Muscle layer of duodenum (tissue), 2 donors: ENCODE data around the gene IGSF21.

Source experiments
- H3K27ac ChIP-seq: one replicate; pipeline ENCODE4 v1.7.0; 2013; ENCODE audit warnings: mild to moderate bottlenecking, low read length
- H3K27me3 ChIP-seq: one replicate; pipeline ENCODE4 v1.7.0; 2013; ENCODE audit warnings: low read depth, mild to moderate bottlenecking, control low read depth, low read length
- H3K36me3 ChIP-seq, 2 donors: one replicate each; pipeline ENCODE4 v1.7.0; 2013; ENCODE audit warnings: low read length in 2 of 2, control low read depth in 1 of 2, mild to moderate bottlenecking in 1 of 2; ENCODE audit not compliant: insufficient read depth in 2 of 2, control insufficient read depth in 1 of 2
- H3K4me1 ChIP-seq, 2 donors: one replicate each; pipeline ENCODE4 v1.7.0; 2013; ENCODE audit warnings: low read length in 2 of 2, mild to moderate bottlenecking in 2 of 2, control low read depth in 1 of 2, moderate library complexity in 1 of 2; ENCODE audit not compliant: insufficient read depth in 2 of 2, control insufficient read depth in 1 of 2
- H3K4me3 ChIP-seq, 2 donors: one replicate each; pipeline ENCODE4 v1.7.0; 2013; ENCODE audit warnings: low read length in 2 of 2, low read depth in 1 of 2, mild to moderate bottlenecking in 1 of 2
- H3K9me3 ChIP-seq, 2 donors: one replicate each; pipeline ENCODE4 v1.7.0; 2013; ENCODE audit warnings: low read length in 2 of 2, control low read depth in 1 of 2, mild to moderate bottlenecking in 1 of 2; ENCODE audit not compliant: control insufficient read depth in 1 of 2
- donor health status: healthy.

The IGSF21 gene

DNA sequence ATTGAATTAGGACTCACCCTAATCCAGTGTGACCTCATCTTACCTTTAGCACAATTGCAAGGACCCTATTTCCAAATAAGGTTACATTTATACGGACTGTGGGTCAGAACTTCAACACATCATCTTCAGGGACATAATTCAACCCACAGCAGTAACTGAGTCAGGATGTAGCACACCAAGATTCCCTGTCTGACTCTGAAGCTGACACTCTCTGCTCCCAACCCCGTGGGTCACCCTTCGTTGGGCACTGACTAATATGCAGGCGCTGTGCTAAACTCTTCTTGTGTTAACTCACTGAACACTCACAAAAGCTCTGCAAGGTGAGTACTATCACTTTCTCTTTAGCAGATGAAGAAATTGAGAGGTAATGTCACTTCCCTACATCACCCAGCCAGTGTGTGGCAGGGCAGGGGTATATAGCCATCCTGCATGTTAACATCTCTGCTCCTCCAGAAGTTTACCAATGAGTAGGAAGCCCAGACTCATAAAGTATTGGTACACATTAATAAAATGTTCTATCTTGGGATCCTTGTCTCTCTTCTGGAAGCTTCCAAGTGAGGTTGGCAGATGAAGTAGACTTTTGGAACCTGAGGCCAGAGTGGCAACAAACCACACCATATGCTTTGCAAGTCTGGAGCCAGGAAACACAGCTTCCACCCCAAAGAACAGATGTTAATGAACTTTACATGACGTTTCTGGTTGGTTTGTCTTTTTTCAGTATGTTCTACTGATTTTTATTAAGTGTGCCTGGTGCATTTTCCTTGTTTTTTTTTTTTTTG lies 233.9 kb downstream of the IGSF21 start:
- no peaks in the 10 kb centered on the region for H3K36me3 ChIP-seq
- no peaks in the 10 kb centered on the region for H3K4me1 ChIP-seq
- H3K27ac ChIP-seq = no peak overlapping the region
- H3K9me3 ChIP-seq = no peaks in the 10 kb centered on the region
- no peak overlapping the region for H3K4me3 ChIP-seq
- H3K27me3 ChIP-seq = no peaks in the 10 kb centered on the region

DNA sequence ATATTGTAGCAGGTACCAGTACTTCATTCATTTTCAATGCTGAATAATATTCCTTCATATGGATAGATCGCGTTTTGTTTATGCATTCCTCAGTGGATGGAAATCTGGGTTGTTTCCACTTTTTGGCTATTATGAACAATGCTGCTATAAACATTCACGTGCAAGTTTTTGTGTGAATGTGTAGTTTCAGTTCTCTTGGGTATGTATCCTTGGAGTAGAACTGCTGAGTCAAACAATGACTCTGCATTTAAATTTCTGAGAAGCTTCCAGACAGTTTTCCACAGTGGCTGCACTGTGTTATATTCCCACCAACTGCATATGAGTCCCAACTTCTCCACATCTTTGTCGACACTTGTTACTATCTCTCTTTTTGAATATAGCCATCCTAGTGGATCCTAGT lies 235.1 kb downstream of the IGSF21 start:
- H3K27me3 ChIP-seq = no peaks in the 10 kb centered on the region
- no peak overlapping the region for H3K27ac ChIP-seq
- no peak overlapping the region for H3K4me3 ChIP-seq
- no peaks in the 10 kb centered on the region for H3K4me1 ChIP-seq
- H3K9me3 ChIP-seq = no peaks in the 10 kb centered on the region
- H3K36me3 ChIP-seq = no peaks in the 10 kb centered on the region

DNA sequence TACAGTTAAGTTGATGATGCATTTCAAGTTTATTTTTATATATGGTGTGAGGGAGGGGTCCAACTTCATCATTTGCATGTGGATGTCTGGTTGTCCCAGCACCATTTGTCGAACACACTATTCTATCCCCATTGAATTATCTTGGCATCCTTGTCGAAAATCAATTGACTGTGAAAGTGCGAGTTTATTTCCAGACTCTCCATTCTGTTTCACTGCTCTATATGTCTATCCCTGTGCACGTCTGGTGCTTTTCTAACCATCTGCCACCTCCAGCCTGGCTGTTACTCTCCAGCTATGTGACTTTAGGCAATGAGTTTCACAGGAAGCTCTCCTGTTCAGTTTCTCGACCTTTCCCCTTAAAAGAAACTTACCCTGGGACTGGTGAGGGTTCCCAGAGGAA lies 236.0 kb downstream of the IGSF21 start:
- Histone ChIP-seq H3K9me3 (no peaks in the 10 kb centered on the region), H3K27me3 (no peaks in the 10 kb centered on the region), H3K36me3 (no peaks in the 10 kb centered on the region), H3K4me1 (no peaks in the 10 kb centered on the region), H3K27ac (no peak overlapping the region), H3K4me3 (no peak overlapping the region)

- no peaks in the 10 kb centered on the region for H3K9me3 ChIP-seq
- H3K36me3 ChIP-seq = no peaks in the 10 kb centered on the region
- no peaks in the 10 kb centered on the region for H3K4me1 ChIP-seq
- no peaks in the 10 kb centered on the region for H3K27me3 ChIP-seq
- H3K27ac ChIP-seq = no peak overlapping the region
- no peak overlapping the region for H3K4me3 ChIP-seq
Measured at GRCh38 chr1:18344755-18345154, 237.2 kb downstream of the IGSF21 start.

DNA sequence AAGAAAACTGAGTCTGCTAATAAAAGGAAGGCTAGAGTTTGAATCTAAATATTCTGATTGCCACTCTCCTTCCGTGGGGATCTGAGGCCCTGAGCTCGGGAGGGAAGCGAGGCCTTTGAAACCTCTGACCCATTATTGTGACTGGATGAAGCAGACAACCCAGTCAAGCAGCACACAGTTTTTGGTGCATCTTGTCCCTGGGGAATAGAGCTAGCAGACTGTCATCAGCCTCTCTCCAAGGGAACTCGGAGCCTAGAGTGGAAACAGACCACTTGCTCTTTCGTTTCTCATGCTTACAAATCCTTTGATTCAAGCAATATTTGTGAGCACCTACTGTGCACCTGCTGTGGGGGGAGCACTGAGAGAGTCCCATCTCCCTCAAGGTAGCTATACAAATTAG lies 240.0 kb downstream of the IGSF21 start:
- Histone ChIP-seq H3K4me3 (no peak overlapping the region), H3K27me3 (no peaks in the 10 kb centered on the region), H3K9me3 (no peaks in the 10 kb centered on the region), H3K4me1 (no peaks in the 10 kb centered on the region), H3K27ac (no peak overlapping the region), H3K36me3 (no peaks in the 10 kb centered on the region)

DNA sequence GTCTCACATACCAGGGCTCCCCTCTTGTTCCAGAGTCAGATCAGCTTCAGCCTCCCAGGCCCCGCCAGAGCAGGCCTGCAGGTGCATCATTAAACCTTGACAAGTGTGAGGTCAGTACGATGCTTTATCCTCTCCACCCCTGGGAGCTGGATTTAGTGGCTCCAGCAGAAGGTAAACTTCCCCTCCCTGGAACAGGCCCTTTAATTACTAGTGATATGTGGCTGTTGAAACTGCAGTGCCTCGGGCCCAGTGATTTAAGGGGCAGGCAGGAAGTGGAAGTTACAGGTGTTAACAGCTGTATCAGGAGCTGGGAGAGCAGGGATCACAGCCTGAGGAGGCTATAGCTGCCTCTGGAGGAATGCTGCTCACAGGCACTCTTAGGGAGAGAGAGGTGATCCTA lies 240.8 kb downstream of the IGSF21 start:
- H3K36me3 ChIP-seq = no peaks in the 10 kb centered on the region
- no peaks in the 10 kb centered on the region for H3K27me3 ChIP-seq
- no peak overlapping the region for H3K4me3 ChIP-seq
- no peak overlapping the region for H3K27ac ChIP-seq
- H3K9me3 ChIP-seq = no peaks in the 10 kb centered on the region
- H3K4me1 ChIP-seq = no peaks in the 10 kb centered on the region

- no peaks in the 10 kb centered on the region for H3K9me3 ChIP-seq
- no peak overlapping the region for H3K27ac ChIP-seq
- no peaks in the 10 kb centered on the region for H3K27me3 ChIP-seq
- no peaks in the 10 kb centered on the region for H3K36me3 ChIP-seq
- no peaks in the 10 kb centered on the region for H3K4me1 ChIP-seq
- no peak overlapping the region for H3K4me3 ChIP-seq
Measured at GRCh38 chr1:18350747-18351146, 243.1 kb downstream of the IGSF21 start.

DNA sequence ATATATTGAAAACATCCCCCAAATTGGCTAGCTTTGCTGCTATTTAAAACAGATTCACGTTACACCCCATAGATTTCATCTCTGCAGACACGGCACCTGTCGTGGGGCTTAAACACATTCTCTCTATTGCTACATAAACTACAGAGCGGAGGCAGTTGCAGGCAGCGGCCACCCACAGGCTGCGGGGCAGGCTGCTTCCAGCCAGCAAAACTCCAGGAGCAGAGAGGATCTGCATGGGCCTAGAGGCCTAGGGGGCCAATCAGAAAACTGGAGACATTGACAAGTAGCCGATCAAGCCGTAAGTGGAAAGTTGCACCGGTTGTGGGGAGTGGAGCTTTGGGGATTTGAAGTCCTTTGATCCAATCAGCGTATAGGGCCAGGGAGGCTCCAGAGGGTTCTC lies 244.1 kb downstream of the IGSF21 start:
- Histone ChIP-seq H3K36me3 (no peaks in the 10 kb centered on the region), H3K9me3 (no peaks in the 10 kb centered on the region), H3K27ac (no peak overlapping the region), H3K4me1 (no peaks in the 10 kb centered on the region), H3K4me3 (no peak overlapping the region), H3K27me3 (no peaks in the 10 kb centered on the region)

- Histone ChIP-seq H3K9me3 (no peaks in the 10 kb centered on the region), H3K27ac (no peak overlapping the region), H3K4me1 (no peaks in the 10 kb centered on the region), H3K27me3 (no peaks in the 10 kb centered on the region), H3K36me3 (no peaks in the 10 kb centered on the region), H3K4me3 (no peak overlapping the region)
Measured at GRCh38 chr1:18352636-18353265, 245.2 kb downstream of the IGSF21 start.

GRCh38 chr1:18353528-18353927 lies 245.9 kb downstream of the IGSF21 start:
- no peaks in the 10 kb centered on the region for H3K9me3 ChIP-seq
- H3K36me3 ChIP-seq = no peaks in the 10 kb centered on the region
- H3K27me3 ChIP-seq = no peaks in the 10 kb centered on the region
- H3K27ac ChIP-seq = no peak overlapping the region
- H3K4me3 ChIP-seq = no peak overlapping the region
- H3K4me1 ChIP-seq = no peaks in the 10 kb centered on the region

DNA sequence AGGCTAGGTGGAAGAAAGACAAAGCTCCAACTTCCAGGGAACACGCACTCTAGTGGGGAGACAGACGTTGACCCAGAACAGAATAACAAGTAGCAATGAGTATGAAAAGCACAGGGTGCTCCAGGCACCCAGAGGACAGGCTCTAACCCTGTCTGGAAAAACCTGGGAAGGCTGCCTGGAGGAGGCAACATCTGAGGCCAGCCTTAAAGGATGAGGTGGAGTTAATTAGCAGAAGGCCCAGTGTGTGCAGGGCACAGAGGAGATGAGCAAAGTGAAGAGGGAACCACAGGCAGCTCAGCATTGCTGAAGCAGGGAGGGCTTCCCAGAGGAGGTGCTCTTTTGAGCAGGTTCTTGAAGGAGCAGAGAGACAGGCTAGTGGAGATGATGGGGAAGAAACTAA lies 246.4 kb downstream of the IGSF21 start:
- H3K4me3 ChIP-seq = no peak overlapping the region
- H3K4me1 ChIP-seq = no peaks in the 10 kb centered on the region
- H3K36me3 ChIP-seq = no peaks in the 10 kb centered on the region
- no peaks in the 10 kb centered on the region for H3K9me3 ChIP-seq
- H3K27me3 ChIP-seq = no peaks in the 10 kb centered on the region
- no peak overlapping the region for H3K27ac ChIP-seq

GRCh38 chr1:18354612-18355011 lies 247.0 kb downstream of the IGSF21 start:
- Histone ChIP-seq H3K4me1 (no peaks in the 10 kb centered on the region), H3K36me3 (no peaks in the 10 kb centered on the region), H3K4me3 (no peak overlapping the region), H3K27ac (no peak overlapping the region), H3K9me3 (no peaks in the 10 kb centered on the region), H3K27me3 (no peaks in the 10 kb centered on the region)
